GM19468 (cell line): ENCODE measurements around the gene CCSER2.
A peak's percentile ranks its signal among the peaks of the same experiment; 100 is the strongest.
"Not testable (repeated sequence)": the region's sequence is repeated elsewhere in the genome, so short reads cannot be mapped to it uniquely, and the experiment has no call there.

ENCODE experiments used
- ATAC-seq: cut with Tn5 transposase; IDR thresholded peaks from one replicate; pipeline ENCODE4 v1.9.1; 2021; ENCODE audit warnings: mild to moderate bottlenecking, moderate library complexity, moderate number of reproducible peaks; ENCODE audit not compliant: unreplicated experiment; ENCODE audit errors: extremely low read depth

CCSER2 gene

GRCh38 chr10:84328418-84329195 is at the start of gene CCSER2:
CCSER2 (plus strand) TSS chr10:84328589; CDS start chr10:84371053, 42,464 bp downstream.
- ATAC-seq = peak; percentile 34

- ATAC-seq = not testable (repeated sequence)
Observed at GRCh38 chr10:84279876-84280475, 48.4 kb upstream of the CCSER2 start.

GRCh38 chr10:84286695-84287094 is 41.7 kb upstream of the CCSER2 start:
- no peak for ATAC-seq

GRCh38 chr10:84288151-84288550 is 40.2 kb upstream of the CCSER2 start:
- ATAC-seq = no peak

GRCh38 chr10:84289521-84290200 is 38.7 kb upstream of the CCSER2 start:
- ATAC-seq = no peak

GRCh38 chr10:84290235-84290634 is 38.2 kb upstream of the CCSER2 start:
- ATAC-seq = no peak

- no peak for ATAC-seq
Observed at GRCh38 chr10:84291384-84291783, 37.0 kb upstream of the CCSER2 start.

- ATAC-seq = no peak
Observed at GRCh38 chr10:84292502-84292901, 35.9 kb upstream of the CCSER2 start.

- ATAC-seq = no peak
Observed at GRCh38 chr10:84293171-84293570, 35.2 kb upstream of the CCSER2 start.

GRCh38 chr10:84293574-84294016 is 34.8 kb upstream of the CCSER2 start:
- ATAC-seq = no peak

GRCh38 chr10:84294766-84295447 is 33.5 kb upstream of the CCSER2 start:
- peak; percentile 64 for ATAC-seq

GRCh38 chr10:84296091-84296981 is 32.1 kb upstream of the CCSER2 start:
- ATAC-seq = no peak

GRCh38 chr10:84298057-84298456 is 30.3 kb upstream of the CCSER2 start:
- no peak for ATAC-seq

GRCh38 chr10:84302223-84302622 is 26.2 kb upstream of the CCSER2 start:
- no peak for ATAC-seq

- ATAC-seq = no peak
Observed at GRCh38 chr10:84306751-84307384, 21.5 kb upstream of the CCSER2 start.

- no peak for ATAC-seq
Observed at GRCh38 chr10:84308021-84308420, 20.4 kb upstream of the CCSER2 start.

- no peak for ATAC-seq
Observed at GRCh38 chr10:84308481-84309304, 19.7 kb upstream of the CCSER2 start.

- ATAC-seq = no peak
Observed at GRCh38 chr10:84310470-84310869, 17.9 kb upstream of the CCSER2 start.
